Omental fat pad (tissue), 4 donors: ENCODE data around the gene SUMF1. TPM values are rescaled to one million over a fixed set of nuclear protein-coding genes. Genes with fewer than 3 reads are reported as not detected.

Experiments
- ATAC-seq: fragments of 150-250 bp; one replicate; pipeline ENCODE4 v1.9.1; 2016; ENCODE audit warnings: mild to moderate bottlenecking, moderate library complexity; ENCODE audit not compliant: low FRiP score
- DNase-seq: peaks from one replicate; pipeline ENCODE4 v3.0.0-alpha.2; 2019; ENCODE audit warnings: low spot score
- total RNA-seq, 4 donors: library from RNA; depleted of rRNA; stranded (reverse); fragments of >200 nt; gene quantifications; one replicate each; pipeline ENCODE4 v1.1.0, GENCODE V29; 2016
- TF ChIP-seq, protein P1 (sequence below), 3 donors: fragments of 450-650 bp; IDR thresholded peaks; one replicate each; pipeline ENCODE4 v1.5.1; 2016 to 2017; ENCODE audit warnings: antibody characterized with exemption in 3 of 3, mild to moderate bottlenecking in 3 of 3, moderate library complexity in 2 of 3

SUMF1 gene
- total RNA-seq, 4 donors from 2014 or later = 44.9 to 61.1 (median 53.8) TPM

DNA sequence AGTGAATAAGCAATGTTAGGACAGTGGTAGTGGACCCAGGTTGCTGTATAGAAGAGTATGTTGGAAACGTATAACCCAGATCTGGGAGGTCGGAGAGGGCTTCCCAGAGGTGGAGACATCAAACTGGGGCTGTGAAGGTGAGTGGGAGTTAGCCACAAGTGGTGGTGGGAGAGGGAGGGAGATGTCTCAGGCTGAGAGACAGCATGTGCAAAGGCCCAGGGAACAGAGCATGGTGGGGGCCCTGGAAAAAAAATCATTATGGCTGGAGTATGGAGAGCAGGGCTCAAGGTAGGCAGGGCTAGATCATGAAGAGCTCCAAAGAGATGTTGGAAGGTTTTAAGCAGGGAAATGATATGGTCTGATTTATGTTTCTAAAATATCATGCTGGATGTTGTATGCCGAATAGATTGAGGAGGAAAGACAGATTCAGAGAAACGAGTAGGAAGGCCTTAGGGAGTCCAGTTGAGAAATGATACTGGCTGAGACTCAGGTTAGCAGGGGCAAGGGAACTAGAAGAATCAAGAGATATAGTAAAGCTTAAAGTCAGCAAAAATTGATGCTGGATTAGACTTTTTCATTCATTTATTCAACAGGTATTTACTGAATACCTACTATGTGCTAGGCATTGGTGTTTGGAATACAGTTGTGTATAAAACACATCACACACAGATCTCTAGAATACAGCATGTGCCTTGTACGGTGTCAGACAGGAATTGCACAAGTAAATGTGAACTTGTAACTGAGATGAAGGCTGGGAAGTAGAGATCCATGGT is 43.1 kb upstream of the SUMF1 start:
- ATAC-seq (no peak), DNase-seq (no peak)
- TF ChIP-seq, protein P1, sequence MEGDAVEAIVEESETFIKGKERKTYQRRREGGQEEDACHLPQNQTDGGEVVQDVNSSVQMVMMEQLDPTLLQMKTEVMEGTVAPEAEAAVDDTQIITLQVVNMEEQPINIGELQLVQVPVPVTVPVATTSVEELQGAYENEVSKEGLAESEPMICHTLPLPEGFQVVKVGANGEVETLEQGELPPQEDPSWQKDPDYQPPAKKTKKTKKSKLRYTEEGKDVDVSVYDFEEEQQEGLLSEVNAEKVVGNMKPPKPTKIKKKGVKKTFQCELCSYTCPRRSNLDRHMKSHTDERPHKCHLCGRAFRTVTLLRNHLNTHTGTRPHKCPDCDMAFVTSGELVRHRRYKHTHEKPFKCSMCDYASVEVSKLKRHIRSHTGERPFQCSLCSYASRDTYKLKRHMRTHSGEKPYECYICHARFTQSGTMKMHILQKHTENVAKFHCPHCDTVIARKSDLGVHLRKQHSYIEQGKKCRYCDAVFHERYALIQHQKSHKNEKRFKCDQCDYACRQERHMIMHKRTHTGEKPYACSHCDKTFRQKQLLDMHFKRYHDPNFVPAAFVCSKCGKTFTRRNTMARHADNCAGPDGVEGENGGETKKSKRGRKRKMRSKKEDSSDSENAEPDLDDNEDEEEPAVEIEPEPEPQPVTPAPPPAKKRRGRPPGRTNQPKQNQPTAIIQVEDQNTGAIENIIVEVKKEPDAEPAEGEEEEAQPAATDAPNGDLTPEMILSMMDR (IDR thresholded peaks at IDR 0.05) = no peak

DNA sequence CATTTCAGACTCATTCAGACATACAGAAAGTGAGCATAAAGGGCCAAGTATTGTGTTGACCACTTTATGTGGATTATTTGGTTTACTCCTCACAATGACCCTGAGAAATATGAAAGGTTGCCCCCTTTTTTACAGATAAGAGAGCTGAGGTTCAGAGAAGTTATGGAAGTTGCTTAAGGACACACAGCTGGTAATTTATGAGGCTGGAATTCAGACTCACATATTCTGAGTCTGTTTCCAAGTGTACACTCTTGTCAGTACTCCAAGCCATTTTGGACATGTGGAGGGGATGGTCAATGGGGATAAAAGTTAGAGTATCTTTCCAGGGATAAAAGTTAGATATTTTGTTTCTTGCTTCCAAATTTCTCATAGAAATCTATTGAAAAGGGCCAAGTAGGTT is 42.0 kb upstream of the SUMF1 start:
- TF ChIP-seq, protein P1 (IDR thresholded peaks at IDR 0.05) = no peak
- ATAC-seq (no peak), DNase-seq (no peak)

- no peak for ATAC-seq
- no peak for DNase-seq
- TF ChIP-seq, protein P1 (IDR thresholded peaks at IDR 0.05) = no peak
These were observed 41.2 kb upstream of the SUMF1 start for GRCh38 chr3:4508048-4508981.

GRCh38 chr3:4507024-4507596 is 40.0 kb upstream of the SUMF1 start:
- ATAC-seq (no peak), DNase-seq (no peak)
- TF ChIP-seq, protein P1 (IDR thresholded peaks at IDR 0.05) = no peak

- DNase-seq = no peak
- TF ChIP-seq, protein P1 (IDR thresholded peaks at IDR 0.05) = no peak
- no peak for ATAC-seq
These were observed 39.5 kb upstream of the SUMF1 start for GRCh38 chr3:4506559-4507023.

DNA sequence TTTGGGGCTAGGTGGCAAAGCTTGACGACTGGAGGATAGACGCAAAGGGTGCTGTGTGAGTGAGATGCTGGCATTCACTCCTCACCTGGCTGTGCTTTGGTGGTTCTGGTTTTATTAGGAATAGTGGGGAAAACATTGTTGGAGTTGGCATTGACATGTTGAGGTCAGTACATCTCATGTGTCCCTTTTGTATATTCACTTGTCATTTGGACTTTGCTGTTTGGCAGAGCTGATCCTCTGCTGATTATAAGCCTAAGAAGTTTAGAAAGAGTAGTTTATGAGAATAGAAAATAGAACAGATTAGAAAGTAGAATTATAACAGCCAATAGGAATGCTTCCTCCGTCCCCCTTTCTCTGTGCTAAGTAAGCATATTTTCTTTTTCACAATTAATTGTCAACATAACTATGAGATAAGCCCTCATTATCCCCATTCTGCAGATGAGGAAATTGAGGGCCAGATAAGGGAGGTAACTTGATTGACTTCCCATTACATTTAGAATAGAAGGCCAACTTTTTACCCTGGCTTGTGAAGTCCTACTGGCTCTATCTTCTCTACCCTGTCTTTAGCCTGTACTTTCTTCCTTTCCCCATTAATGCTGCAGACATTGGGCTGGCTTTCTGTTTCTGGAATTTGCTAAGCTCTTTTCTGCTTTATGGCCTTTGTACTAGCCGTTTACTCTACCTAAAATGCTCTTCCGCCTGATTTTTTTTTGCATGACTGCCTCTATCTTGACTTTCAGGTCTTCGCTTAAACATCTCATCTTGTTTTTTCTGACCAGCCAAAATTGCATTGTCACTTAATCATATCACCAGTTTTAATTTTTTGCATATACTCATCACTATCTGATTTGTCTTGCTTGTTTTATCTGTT is 38.9 kb upstream of the SUMF1 start:
- DNase-seq (no peak), ATAC-seq (no peak)
- TF ChIP-seq, protein P1 (IDR thresholded peaks at IDR 0.05) = no peak
